ENCODE results near the gene MADCAM1. TPM values are rescaled to one million over a fixed set of nuclear protein-coding genes. Genes with fewer than 3 reads are reported as not detected.

The MADCAM1 gene
- total RNA-seq, 1 experiment from 2014 or later = 0.84 TPM

GRCh38 chr19:508204-509150 is 12.2 kb downstream of the MADCAM1 start:
- Histone ChIP-seq H3K4me3 (ENCODE audit: low read depth, low read length, poor library complexity, severe bottlenecking) (peak overlapping the region; percentile 82), H3K27ac (ENCODE audit: low read depth, low read length, poor library complexity, severe bottlenecking) (peak overlapping the region; percentile 96), H3K4me1 (ENCODE audit: insufficient read depth, low read length, poor library complexity, severe bottlenecking) (peaks cover 25% of the 10 kb centered on the region), H3K27me3 (replicated peaks; ENCODE audit: insufficient read depth, low read depth, low read length, poor library complexity) (no peaks in the 10 kb centered on the region), H3K36me3 (ENCODE audit: insufficient read depth, low read length, poor library complexity, severe bottlenecking) (no peaks in the 10 kb centered on the region), H3K9me3 (ENCODE audit: low read depth, low read length, poor library complexity, severe bottlenecking) (no peaks in the 10 kb centered on the region)
- intact Hi-C loops (cut with micrococcal nuclease; ENCODE audit: unreplicated experiment) = no loop called here
- ChIA-PET POLR2A (ENCODE audit: low non-redundant PET) (no interaction called here), CTCF (no interaction called here)
- no peak for TF ChIP-seq EZH2 (IDR thresholded peaks at IDR 0.05; ENCODE audit: borderline replicate concordance, low read depth, low read length, poor library complexity, severe bottlenecking)
- TF ChIP-seq CTCF (conservative IDR thresholded peaks at IDR 0.05; ENCODE audit: low read depth, low read length) = no peak
- TSS peak; percentile 37 for BruUV-seq (replicated peaks)
- DNase-seq (ENCODE audit: low spot score) = no peak

GRCh38 chr19:510606-511100 is 14.4 kb downstream of the MADCAM1 start:
- intact Hi-C loops (cut with micrococcal nuclease; ENCODE audit: unreplicated experiment) = no loop called here
- peak overlapping the region; percentile 29 for H3K4me3 ChIP-seq (ENCODE audit: low read depth, low read length, poor library complexity, severe bottlenecking)
- H3K36me3 ChIP-seq (ENCODE audit: insufficient read depth, low read length, poor library complexity, severe bottlenecking) = peaks cover 7% of the 10 kb centered on the region
- H3K4me1 ChIP-seq (ENCODE audit: insufficient read depth, low read length, poor library complexity, severe bottlenecking) = peaks cover 25% of the 10 kb centered on the region
- peak; percentile 96 for DNase-seq (ENCODE audit: low spot score)
- peak; percentile 100 for TF ChIP-seq CTCF (conservative IDR thresholded peaks at IDR 0.05; ENCODE audit: low read depth, low read length)
- no peak for TF ChIP-seq EZH2 (IDR thresholded peaks at IDR 0.05; ENCODE audit: borderline replicate concordance, low read depth, low read length, poor library complexity, severe bottlenecking)
- H3K27ac ChIP-seq (ENCODE audit: low read depth, low read length, poor library complexity, severe bottlenecking) = peak overlapping the region; percentile 85
- no peaks in the 10 kb centered on the region for H3K9me3 ChIP-seq (ENCODE audit: low read depth, low read length, poor library complexity, severe bottlenecking)
- ChIA-PET POLR2A (ENCODE audit: low non-redundant PET) (no interaction called here), CTCF (interaction anchor here (0.7 to 2.3 kb wide), 10 partner anchors 11 to 243 kb away, joined by 3 to 16 read pairs (median 5); partner anchors contain the start of gene CDC34)
- BruUV-seq (replicated peaks) = no TSS peak
- H3K27me3 ChIP-seq (replicated peaks; ENCODE audit: insufficient read depth, low read depth, low read length, poor library complexity) = no peaks in the 10 kb centered on the region

GRCh38 chr19:511101-511851 is 15.0 kb downstream of the MADCAM1 start:
- DNase-seq (ENCODE audit: low spot score) = peak; percentile 84
- ChIA-PET CTCF (interaction anchor here (0.7 to 2.3 kb wide), 9 partner anchors 11 to 243 kb away, joined by 3 to 16 read pairs (median 5); partner anchors contain the start of gene CDC34), POLR2A (ENCODE audit: low non-redundant PET) (interaction anchor here (1.2 kb wide), 1 partner anchor 20 kb away, joined by 3 read pairs; the partner anchor contains the start of gene CDC34)
- Histone ChIP-seq H3K27me3 (replicated peaks; ENCODE audit: insufficient read depth, low read depth, low read length, poor library complexity) (no peaks in the 10 kb centered on the region), H3K36me3 (ENCODE audit: insufficient read depth, low read length, poor library complexity, severe bottlenecking) (peaks cover 7% of the 10 kb centered on the region), H3K4me1 (ENCODE audit: insufficient read depth, low read length, poor library complexity, severe bottlenecking) (peaks cover 24% of the 10 kb centered on the region), H3K27ac (ENCODE audit: low read depth, low read length, poor library complexity, severe bottlenecking) (peak overlapping the region; percentile 85), H3K9me3 (ENCODE audit: low read depth, low read length, poor library complexity, severe bottlenecking) (no peaks in the 10 kb centered on the region), H3K4me3 (ENCODE audit: low read depth, low read length, poor library complexity, severe bottlenecking) (peak overlapping the region; percentile 29)
- no peak for TF ChIP-seq EZH2 (IDR thresholded peaks at IDR 0.05; ENCODE audit: borderline replicate concordance, low read depth, low read length, poor library complexity, severe bottlenecking)
- TF ChIP-seq CTCF (conservative IDR thresholded peaks at IDR 0.05; ENCODE audit: low read depth, low read length) = no peak
- BruUV-seq (replicated peaks) = no TSS peak
- intact Hi-C loops (cut with micrococcal nuclease; ENCODE audit: unreplicated experiment) = no loop called here
